GM19193 (cell line): ENCODE data around the gene E2F4.

Experiments
- POLR2A ChIP-seq: IDR thresholded peaks from 4 replicates; pipeline ENCODE4 v1.6.1; 2011; ENCODE audit not compliant: insufficient read depth, insufficient read length; ENCODE audit errors: extremely low read depth

The E2F4 gene

GRCh38 chr16:67246081-67246755, 54.3 kb downstream of the E2F4 start:
- peak; percentile 58 for TF ChIP-seq POLR2A

GRCh38 chr16:67246756-67247191, 54.8 kb downstream of the E2F4 start:
- no peak for TF ChIP-seq POLR2A

DNA sequence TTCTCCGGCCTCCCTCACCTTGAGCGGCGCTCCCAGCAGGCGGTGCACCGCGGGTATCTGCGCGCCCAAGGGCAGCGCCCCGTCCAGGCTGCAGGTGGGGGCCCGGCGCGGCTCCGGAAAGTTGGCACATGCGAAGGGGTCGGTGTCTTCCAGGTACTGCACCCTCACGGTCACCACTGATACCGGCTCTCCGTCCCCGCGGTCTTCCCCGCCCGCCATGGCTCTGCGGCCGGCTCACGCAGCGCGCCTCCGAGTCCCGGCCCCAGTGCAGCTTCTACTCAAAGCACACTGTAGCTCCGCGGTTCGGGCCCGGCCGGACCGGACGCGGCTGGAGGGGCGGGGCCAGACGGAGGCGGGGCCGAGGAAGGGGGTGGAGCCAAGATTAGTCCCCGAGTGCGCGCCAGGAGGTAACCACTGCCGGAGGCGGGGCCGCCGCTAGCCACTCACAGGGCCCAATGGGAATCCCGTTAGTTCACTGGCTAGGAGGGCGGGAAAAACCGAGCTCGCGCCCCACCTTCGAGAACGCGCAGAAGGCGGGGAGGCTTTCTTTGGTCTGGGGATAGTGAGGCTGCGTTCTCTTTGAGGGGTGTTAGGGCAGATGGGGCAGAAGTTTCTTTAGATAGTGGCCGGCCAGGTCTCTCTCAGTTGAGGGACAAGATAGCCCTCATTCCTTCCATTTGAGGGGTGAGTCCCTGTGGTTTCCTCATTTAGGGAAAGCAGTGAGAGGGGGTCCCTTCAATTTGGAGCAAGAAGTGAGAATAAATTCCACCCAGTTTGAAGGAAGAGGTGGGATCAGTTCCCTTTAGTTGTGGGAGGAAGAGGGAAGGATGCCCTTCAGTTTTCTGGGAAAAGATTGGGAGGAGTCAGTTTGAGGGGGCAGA, 55.5 kb downstream of the E2F4 start, which contains the start of gene FHOD1:
Gene FHOD1, minus strand, starts transcription at position 290 of the 881 bp plus-strand sequence. Its CDS starts 71 bp downstream, at position 219.
- peak; percentile 77 for TF ChIP-seq POLR2A

GRCh38 chr16:67248073-67248400, 56.1 kb downstream of the E2F4 start:
- TF ChIP-seq POLR2A = no peak
